Hepatocyte (in vitro differentiated cells): ENCODE data around the gene TBCA. TPM values are rescaled to one million over a fixed set of nuclear protein-coding genes. Genes with fewer than 3 reads are reported as not detected.
A peak's percentile ranks its signal among the peaks of the same experiment; 100 is the strongest.

Experiments used
- DNase-seq: peaks from one replicate; pipeline ENCODE4 v3.0.0-alpha.2; 2016; ENCODE audit warnings: low spot score
- H2AFZ ChIP-seq: fragments of 200-600 bp; sonication (generic); 2 replicates; pipeline ENCODE4 v1.6.0; 2016; ENCODE audit warnings: antibody characterized with exemption, mild to moderate bottlenecking
- H3K27ac ChIP-seq: fragments of 200-600 bp; sonication (generic); 2 replicates; pipeline ENCODE4 v1.5.1; 2016; ENCODE audit warnings: mild to moderate bottlenecking
- H3K27me3 ChIP-seq: fragments of 200-600 bp; sonication (generic); 2 replicates; pipeline ENCODE4 v1.6.1; 2016
- H3K36me3 ChIP-seq: fragments of 200-600 bp; sonication (generic); replicated peaks from 2 replicates; pipeline ENCODE4 v1.5.1; 2016; ENCODE audit warnings: low read depth; ENCODE audit not compliant: insufficient read depth
- H3K4me1 ChIP-seq: fragments of 200-600 bp; sonication (generic); 2 replicates; pipeline ENCODE4 v1.5.1; 2016; ENCODE audit warnings: mild to moderate bottlenecking, moderate library complexity; ENCODE audit not compliant: insufficient read depth
- H3K4me2 ChIP-seq: fragments of 200-600 bp; sonication (generic); 2 replicates; pipeline ENCODE4 v1.6.0; 2016
- H3K4me3 ChIP-seq: fragments of 200-600 bp; sonication (generic); 2 replicates; pipeline ENCODE4 v1.5.1; 2016; ENCODE audit warnings: mild to moderate bottlenecking
- H3K79me2 ChIP-seq: fragments of 200-600 bp; sonication (generic); 2 replicates; pipeline ENCODE4 v1.6.0; 2017; ENCODE audit warnings: mild to moderate bottlenecking
- H3K9me2 ChIP-seq: fragments of 200-600 bp; sonication (generic); replicated peaks from 2 replicates; pipeline ENCODE4 v1.6.0; 2017; ENCODE audit warnings: mild to moderate bottlenecking; ENCODE audit not compliant: insufficient read depth
- H3K9me3 ChIP-seq: fragments of 200-600 bp; sonication (generic); 2 replicates; pipeline ENCODE4 v1.5.1; 2016; ENCODE audit warnings: low read depth, mild to moderate bottlenecking
- H4K20me1 ChIP-seq: fragments of 200-600 bp; sonication (generic); 2 replicates; pipeline ENCODE4 v1.6.0; 2016; ENCODE audit warnings: mild to moderate bottlenecking; ENCODE audit not compliant: insufficient read depth, poor library complexity, severe bottlenecking
- CTCF ChIP-seq: fragments of 200-600 bp; sonication (generic); IDR thresholded peaks from 2 replicates; pipeline ENCODE4 v1.5.1; 2016; ENCODE audit warnings: antibody characterized with exemption, mild to moderate bottlenecking; ENCODE audit not compliant: poor library complexity
- EZH2 ChIP-seq: fragments of 200-600 bp; sonication (generic); IDR thresholded peaks from 2 replicates; pipeline ENCODE4 v1.6.1; 2016; ENCODE audit warnings: antibody characterized with exemption, mild to moderate bottlenecking, borderline replicate concordance
- EZH2phosphoT487 ChIP-seq: fragments of 200-600 bp; sonication (generic); IDR thresholded peaks from one replicate; pipeline ENCODE4 v1.6.1; 2018; ENCODE audit warnings: antibody characterized with exemption, mild to moderate bottlenecking, low read depth, moderate library complexity; ENCODE audit not compliant: unreplicated experiment, severe bottlenecking
- WGBS: methylation state at CpG from one replicate; pipeline ENCODE4 v1.1.6; 2016; ENCODE audit warnings: low lambda C conversion rate; ENCODE audit errors: missing lambda C conversion rate; 5-methylcytosine and 5-hydroxymethylcytosine counted together
- polyA plus RNA-seq: library from polyadenylated mRNA; unstranded; fragments of >200 nt; fragmentation: Nextera tagmentation; extraction: Ambion mirVana; gene quantifications from 2 replicates; pipeline ENCODE4 v1.2.1, GENCODE V29; 2016
- total RNA-seq: library from RNA; depleted of rRNA; stranded (reverse); fragments of >200 nt; gene quantifications from 2 replicates; pipeline ENCODE4 v1.2.3, GENCODE V29; 2014

The TBCA gene
- total and polyA plus RNA-seq, 2 experiments from 2014 or later: 278 to 282 TPM

DNA sequence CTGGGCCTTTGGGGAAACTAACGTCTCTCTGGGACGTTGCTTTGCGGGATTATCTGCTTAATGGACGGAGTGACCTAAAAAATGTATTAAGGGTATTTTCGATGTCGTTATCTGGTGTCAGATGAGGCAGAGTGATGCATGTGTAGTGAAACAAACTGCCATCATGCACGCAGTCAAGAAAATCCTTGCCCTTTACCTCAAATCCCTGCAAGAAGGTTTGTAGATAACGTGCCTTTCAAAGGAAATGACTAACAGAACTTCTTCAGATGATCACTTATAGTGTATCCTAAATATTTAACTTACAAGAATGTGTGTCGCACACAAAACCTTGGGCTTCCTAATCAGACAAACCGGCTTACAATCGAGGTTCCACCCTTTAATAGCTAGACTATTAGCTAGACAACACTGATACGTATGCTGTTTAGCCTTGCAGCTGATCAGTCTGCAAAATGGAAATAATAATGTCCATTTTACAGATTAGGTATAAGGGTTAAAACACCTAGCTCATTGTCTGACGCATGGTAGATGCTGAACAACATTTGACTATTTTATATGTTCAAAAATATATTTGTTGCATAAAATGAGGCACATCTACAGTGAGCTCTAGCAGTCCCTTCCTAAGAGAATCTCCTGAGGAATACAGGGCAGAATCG is 541 bp upstream of the TBCA start:
- Histone ChIP-seq H4K20me1 (peaks cover 39% of the 10 kb centered on the region), H3K4me2 (peak overlapping the region; percentile 92), H3K4me3 (peak overlapping the region; percentile 20), H3K9me2 (no peaks in the 10 kb centered on the region), H3K27me3 (no peaks in the 10 kb centered on the region), H3K79me2 (peaks cover 39% of the 10 kb centered on the region), H3K9me3 (no peaks in the 10 kb centered on the region), H2AFZ (peak overlapping the region; percentile 65), H3K36me3 (no peaks in the 10 kb centered on the region), H3K4me1 (peaks cover 21% of the 10 kb centered on the region), H3K27ac (peak overlapping the region; percentile 100)
- 23% methylated on average over 14 of the region's 14 CpGs for WGBS
- no peak for DNase-seq
- TF ChIP-seq EZH2phosphoT487: no peak

- no peaks in the 10 kb centered on the region for H3K9me2 ChIP-seq
- peaks cover 54% of the 10 kb centered on the region for H4K20me1 ChIP-seq
- TF ChIP-seq EZH2: no peak
- no peak for TF ChIP-seq EZH2phosphoT487
- no peak for TF ChIP-seq CTCF
- peaks cover 21% of the 10 kb centered on the region for H3K4me1 ChIP-seq
- H3K27me3 ChIP-seq: no peaks in the 10 kb centered on the region
- H3K4me3 ChIP-seq: peak overlapping the region; percentile 67
- peaks cover 54% of the 10 kb centered on the region for H3K79me2 ChIP-seq
- DNase-seq: no peak
- H3K27ac ChIP-seq: peak overlapping the region; percentile 100
- peak overlapping the region; percentile 64 for H2AFZ ChIP-seq
- H3K36me3 ChIP-seq: no peaks in the 10 kb centered on the region
- 4% methylated on average over 13 of the region's 13 CpGs for WGBS
- no peaks in the 10 kb centered on the region for H3K9me3 ChIP-seq
- peak overlapping the region; percentile 92 for H3K4me2 ChIP-seq
These were observed 954 bp downstream of the TBCA start for GRCh38 chr5:77774981-77775789.

- Histone ChIP-seq H3K9me3 (no peaks in the 10 kb centered on the region), H4K20me1 (peaks cover 68% of the 10 kb centered on the region), H3K27ac (no peak overlapping the region), H3K4me2 (peak overlapping the region; percentile 92), H3K36me3 (no peaks in the 10 kb centered on the region), H2AFZ (no peak overlapping the region), H3K79me2 (peaks cover 68% of the 10 kb centered on the region), H3K9me2 (no peaks in the 10 kb centered on the region), H3K4me1 (peaks cover 21% of the 10 kb centered on the region), H3K4me3 (peak overlapping the region; percentile 67), H3K27me3 (no peaks in the 10 kb centered on the region)
- DNase-seq: no peak
- WGBS: 62% methylated on average over 3 of the region's 3 CpGs
- TF ChIP-seq EZH2phosphoT487 (no peak), CTCF (no peak), EZH2 (no peak)
These were observed 2.3 kb downstream of the TBCA start for GRCh38 chr5:77773734-77774280.

- Histone ChIP-seq H3K4me3 (no peak overlapping the region), H3K27me3 (no peaks in the 10 kb centered on the region), H2AFZ (no peak overlapping the region), H3K79me2 (peaks cover 79% of the 10 kb centered on the region), H3K36me3 (no peaks in the 10 kb centered on the region), H3K27ac (no peak overlapping the region), H3K9me3 (no peaks in the 10 kb centered on the region), H4K20me1 (peaks cover 75% of the 10 kb centered on the region), H3K9me2 (no peaks in the 10 kb centered on the region), H3K4me1 (peaks cover 21% of the 10 kb centered on the region), H3K4me2 (peak overlapping the region; percentile 92)
- no peak for DNase-seq
- TF ChIP-seq EZH2: no peak
- TF ChIP-seq CTCF: no peak
- TF ChIP-seq EZH2phosphoT487: no peak
These were observed 3.4 kb downstream of the TBCA start for GRCh38 chr5:77772729-77773128.
